Measurements from ENCODE around the gene YTHDC1.

Gene YTHDC1

DNA sequence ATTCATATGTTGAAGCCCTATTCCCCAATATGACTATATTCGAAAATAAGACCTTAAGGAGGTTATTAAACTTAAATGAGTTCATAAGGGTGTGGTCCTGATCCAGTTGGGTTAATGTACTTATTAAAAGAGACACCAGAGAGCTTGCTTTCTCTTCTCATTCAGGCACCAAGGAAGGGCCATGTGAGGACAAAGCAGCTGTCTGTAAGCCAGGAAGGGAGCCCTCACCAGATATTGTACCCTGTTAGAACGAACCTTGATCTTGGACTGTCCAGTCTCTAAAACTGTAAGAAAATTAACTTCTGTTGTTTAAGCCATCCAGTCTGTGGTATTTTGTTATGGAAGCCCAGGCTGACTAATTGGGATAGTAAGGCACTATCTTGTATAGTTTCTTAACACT lies 9.1 kb upstream of the YTHDC1 start:
- no peak for DNase-seq

GRCh38 chr4:68352791-68353190 lies 2.9 kb upstream of the YTHDC1 start:
- no peak for DNase-seq

DNA sequence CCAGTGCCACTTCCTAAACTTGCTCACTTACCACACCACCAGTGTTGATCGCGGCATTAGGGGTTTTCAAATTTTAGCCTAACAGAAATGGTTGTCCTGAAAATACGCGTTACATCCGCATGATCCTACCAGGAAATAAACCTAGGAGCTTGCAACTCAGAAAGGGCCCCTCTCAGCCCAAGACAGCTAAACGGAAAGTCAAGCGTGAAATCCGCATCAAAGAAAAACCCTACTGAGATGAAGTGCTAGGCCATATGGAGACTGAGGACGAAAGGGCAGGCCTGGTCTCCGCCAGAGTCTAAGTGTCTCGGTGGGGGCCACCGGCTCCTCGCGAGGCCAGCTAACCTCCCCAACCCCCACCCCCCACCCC lies 626 bp downstream of the YTHDC1 start:
- no peak for DNase-seq

DNA sequence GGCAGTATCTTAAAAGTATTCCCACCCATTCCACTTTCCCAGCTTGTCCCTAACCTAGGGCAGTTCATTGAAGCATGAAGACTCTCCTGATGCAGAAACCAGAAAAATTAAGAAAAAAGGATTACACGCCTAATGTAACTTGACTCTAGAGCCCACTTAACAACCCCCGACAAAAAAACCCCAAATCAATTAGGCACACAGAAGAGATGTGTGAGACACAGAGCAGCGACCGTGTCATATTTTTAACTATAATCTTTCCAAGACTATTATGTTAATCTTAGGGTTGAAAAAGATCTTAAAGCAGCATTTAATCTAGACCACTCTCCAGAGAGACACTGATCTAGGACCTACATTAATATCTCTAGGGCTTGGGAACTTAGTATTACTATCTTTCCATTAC lies 1.3 kb downstream of the YTHDC1 start:
- no peak for DNase-seq

- no peak for DNase-seq
These were observed 2.0 kb downstream of the YTHDC1 start for GRCh38 chr4:68347845-68348244.

GRCh38 chr4:68346461-68346860 lies 3.4 kb downstream of the YTHDC1 start:
- DNase-seq: no peak

DNA sequence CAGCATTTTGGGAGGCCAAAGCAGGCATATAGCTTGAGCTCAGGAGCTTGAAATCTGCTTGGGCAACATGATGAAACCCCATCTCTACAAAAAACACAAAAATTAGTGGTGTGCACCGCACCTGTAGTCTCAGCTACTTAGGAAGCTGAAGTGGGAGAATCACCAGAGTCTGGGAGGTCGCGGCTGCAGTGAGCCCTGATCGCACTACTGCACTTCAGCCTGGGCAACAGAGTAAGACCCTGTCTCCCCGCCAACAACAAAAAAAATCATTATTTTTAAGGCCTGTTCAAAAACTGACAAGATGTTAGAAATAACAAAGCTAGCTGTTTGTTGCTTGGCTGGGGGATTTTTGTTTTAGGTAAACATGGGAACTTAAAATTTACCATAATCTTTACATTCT lies 5.1 kb downstream of the YTHDC1 start:
- no peak for DNase-seq

GRCh38 chr4:68344049-68344448 lies 5.8 kb downstream of the YTHDC1 start:
- no peak for DNase-seq

DNA sequence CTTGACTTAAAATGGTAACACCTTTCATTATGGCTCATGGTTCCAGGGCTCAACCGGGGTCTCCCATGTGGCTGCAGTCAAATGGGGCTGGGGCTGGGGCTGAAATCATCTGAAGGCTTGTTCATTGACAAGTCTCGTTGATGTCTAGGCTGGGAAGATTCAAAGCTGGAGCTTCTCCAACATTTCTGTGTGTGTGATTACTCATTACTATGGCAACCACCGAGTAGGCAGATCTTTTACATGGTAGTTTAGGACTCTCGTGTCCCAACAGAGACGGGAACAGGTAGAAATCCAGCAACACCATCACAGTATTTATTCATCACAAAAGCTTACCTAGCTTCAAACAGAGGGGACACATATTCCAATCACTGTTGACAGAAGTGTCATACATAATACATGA lies 7.8 kb downstream of the YTHDC1 start:
- no peak for DNase-seq

DNA sequence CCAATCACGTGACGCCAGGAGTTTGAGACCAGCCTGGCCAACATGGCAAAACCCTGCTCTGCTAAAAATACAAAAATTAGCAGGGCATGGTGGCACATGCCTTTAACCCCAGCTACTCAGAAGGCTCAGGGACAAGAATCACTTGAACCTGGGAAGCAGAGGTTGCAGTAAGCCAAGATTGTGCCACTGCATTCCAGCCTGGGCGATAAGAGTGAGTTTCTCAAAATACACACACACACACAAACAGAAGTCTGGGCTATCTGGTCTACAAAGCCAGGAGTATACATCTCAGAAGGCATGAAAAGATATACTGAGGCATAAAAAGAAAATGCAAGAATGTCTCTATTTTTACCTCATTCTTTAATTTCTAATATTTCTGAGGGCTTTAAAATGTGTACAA lies 11.3 kb downstream of the YTHDC1 start:
- no peak for DNase-seq

DNA sequence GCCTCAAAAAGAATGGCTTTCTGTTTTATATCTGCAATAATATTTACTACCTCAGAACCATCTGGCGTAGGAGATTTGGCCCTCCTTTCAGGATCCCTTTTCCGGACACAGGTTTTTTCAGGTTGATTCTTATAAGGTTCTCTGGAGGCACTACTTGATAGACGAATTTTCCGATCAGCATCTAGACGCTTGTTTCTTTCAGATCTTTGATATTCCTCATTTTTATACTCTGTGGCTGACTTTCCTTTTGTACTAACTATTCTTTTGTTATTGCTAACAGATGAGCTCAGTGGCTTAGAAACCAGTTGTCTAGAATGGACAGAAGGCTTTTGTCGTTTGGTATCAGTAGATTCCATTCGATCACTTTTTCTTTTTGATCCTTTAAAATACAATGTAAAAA lies 12.4 kb downstream of the YTHDC1 start:
- no peak for DNase-seq

GRCh38 chr4:68337004-68337403 lies 12.9 kb downstream of the YTHDC1 start:
- DNase-seq: no peak

GRCh38 chr4:68336530-68336929 lies 13.4 kb downstream of the YTHDC1 start:
- DNase-seq: no peak

GRCh38 chr4:68326141-68326540 lies 23.7 kb downstream of the YTHDC1 start:
- no peak for DNase-seq

DNA sequence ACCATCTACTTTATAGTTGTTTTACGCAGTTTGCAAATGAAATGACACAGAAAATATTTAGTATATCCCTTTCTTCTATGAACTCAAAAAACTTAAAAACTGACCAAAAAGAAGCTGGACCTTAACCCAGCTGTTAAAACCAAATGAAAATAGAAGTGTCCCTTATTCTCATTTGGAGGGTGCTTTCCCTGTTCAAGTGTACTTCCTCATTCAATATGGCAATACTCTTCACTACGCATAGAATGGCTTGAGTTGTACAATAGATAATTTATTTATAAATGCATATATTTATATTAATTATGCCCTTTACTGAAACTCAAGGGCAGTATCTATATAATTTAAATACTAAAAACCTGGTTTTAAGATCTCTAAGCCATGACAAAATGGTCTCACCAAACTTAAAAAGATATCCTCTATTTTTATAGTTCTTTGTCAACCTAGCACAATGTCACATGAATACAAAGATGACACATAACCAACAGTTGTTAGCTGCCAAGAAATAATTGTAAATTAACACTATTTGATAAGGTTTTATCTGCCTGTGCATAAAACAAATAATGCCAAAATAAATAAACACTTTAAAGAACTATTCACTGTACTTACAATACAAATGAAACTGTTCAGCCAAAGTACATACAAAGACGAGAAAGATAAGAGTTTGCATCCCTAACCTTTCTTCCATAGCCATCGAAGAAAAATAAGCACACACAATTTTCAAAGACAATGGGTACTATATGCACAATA lies 25.2 kb downstream of the YTHDC1 start:
- DNase-seq: no peak

- no peak for DNase-seq
These were observed 30.9 kb downstream of the YTHDC1 start for GRCh38 chr4:68319040-68319439.

GRCh38 chr4:68316193-68316969 lies 33.5 kb downstream of the YTHDC1 start:
- DNase-seq: no peak

GRCh38 chr4:68310651-68311247 lies 39.1 kb downstream of the YTHDC1 start:
- DNase-seq: no peak

DNA sequence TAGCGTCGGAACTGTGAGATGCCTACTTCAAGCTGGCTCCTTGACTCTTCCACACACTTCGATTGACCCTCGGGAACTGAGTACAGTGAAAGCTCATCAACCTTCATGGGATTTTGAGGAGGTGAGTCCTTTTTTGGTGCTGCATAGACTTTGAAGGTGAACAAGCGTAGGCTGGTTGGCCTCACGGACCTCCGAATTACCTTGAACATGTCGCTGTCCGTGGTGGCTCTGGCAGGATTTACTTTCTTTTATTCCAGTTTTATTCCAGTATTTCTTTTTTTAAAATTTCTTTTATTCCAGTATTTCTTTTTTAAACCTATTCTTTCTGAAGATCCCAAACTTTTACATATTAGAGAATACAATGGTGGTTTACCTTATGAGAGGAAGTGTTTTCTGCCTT lies 45.2 kb downstream of the YTHDC1 start:
- DNase-seq: no peak

DNA sequence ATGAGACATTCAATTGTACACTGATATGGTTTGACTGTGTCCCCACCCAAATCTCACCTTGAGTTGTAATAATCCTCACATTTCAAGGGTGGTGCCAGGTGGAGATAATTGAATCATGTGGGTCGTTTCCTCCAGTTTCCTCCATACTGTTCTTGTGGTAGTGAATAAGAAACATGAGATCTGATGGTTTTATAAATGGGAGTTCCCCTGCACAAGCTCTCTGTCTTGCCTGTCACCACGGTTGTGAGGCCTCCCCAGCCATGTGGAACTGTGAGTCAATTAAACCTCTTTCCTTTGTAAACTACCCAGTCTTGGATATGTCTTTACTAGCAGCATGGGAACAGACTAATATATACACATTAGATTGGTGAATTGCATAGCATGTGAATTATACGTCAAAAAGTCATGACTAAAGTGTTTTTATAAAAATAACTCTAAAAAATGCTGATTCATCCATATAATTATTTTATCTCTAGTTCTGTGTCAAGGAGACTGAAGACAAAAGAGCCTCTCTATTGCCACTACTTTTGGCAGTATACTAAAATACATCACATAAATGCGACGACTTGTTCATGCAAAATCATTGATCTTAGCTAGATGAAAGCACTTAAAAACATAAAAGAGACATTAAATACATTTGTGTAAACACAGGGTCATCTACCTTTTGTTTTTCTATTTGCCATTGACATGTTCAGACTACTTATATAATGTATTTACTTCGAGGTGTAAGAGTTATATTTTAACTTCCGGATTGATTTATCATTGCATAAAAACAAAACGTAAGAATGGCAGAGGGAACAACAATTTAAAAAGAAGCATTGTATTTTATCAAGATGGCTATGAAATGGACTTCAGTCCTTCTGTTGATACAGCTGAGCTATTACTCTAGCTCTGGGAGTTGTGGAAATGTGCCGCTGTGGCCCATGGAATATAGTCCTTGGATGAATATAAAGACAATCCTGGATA lies 50.1 kb downstream of the YTHDC1 start:
- no peak for DNase-seq

- no peak for DNase-seq
These were observed 52.8 kb downstream of the YTHDC1 start for GRCh38 chr4:68297137-68297536.

DNA sequence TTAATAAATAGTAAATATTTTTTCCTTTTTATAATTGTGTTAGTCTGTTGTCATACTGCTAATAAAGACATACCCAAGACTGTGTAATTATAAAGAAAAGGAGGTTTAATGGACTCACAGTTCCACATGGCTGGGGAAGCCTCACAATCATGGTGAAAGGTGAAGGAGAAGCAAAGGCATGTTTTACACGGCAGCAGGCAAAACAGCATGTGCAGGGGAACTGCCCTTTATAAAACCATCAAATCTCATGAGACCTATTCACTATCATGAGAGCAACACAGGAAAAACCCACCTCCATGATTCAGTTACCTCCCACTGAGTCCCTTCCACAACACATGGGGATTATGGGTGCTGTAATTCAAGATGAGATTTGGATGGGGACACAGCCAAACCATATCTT lies 58.6 kb downstream of the YTHDC1 start:
- DNase-seq: no peak

DNA sequence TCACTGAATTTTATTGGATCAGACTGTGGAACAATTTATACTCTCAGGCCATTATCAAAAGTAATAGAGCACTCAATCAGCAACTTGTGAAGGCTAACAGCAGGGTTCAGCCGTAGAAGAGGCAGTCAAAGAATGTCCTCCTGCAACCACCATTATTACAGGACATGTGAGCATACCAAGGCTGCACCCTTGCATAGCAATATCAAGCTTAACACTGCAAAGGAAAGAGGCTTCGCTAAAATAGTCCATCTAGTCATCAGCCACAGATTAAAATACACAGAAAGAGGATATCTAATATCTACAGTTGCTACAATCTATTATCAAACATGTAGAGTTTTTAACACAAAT lies 61.5 kb downstream of the YTHDC1 start:
- no peak for DNase-seq
